H1 (cell line): ENCODE data around the gene SMC3. TPM values are rescaled to one million over a fixed set of nuclear protein-coding genes. Genes with fewer than 3 reads are reported as not detected.

Experiments used
- CBX8 ChIP-seq: fragments of 300-800, 300-1000 bp; sonication (generic); IDR thresholded peaks from 2 replicates; pipeline ENCODE4 v1.7.1; 2016; ENCODE audit warnings: low read depth, low read length, borderline replicate concordance
- CEBPB ChIP-seq: IDR thresholded peaks from 2 replicates; pipeline ENCODE4 v1.6.1; 2012; ENCODE audit warnings: low read depth, low read length
- EZH2 ChIP-seq: fragments of 200-600 bp; sonication (generic); IDR thresholded peaks from 2 replicates; pipeline ENCODE4 v1.7.1; 2012; ENCODE audit warnings: low read depth, mild to moderate bottlenecking, moderate library complexity, low read length, inconsistent platforms; ENCODE audit not compliant: severe bottlenecking
- JUN ChIP-seq: IDR thresholded peaks from 2 replicates; pipeline ENCODE4 v1.6.1; 2011; ENCODE audit warnings: low read depth, mild to moderate bottlenecking, improper control_type of control experiment, low read length
- JUND ChIP-seq: IDR thresholded peaks from 2 replicates; pipeline ENCODE4 v1.6.1; 2011; ENCODE audit warnings: mild to moderate bottlenecking, improper control_type of control experiment, low read length
- KDM5A ChIP-seq: fragments of 200-600 bp; IDR thresholded peaks from 2 replicates; pipeline ENCODE4 v1.7.1; 2012; ENCODE audit warnings: mild to moderate bottlenecking, low read length, inconsistent platforms, mixed read lengths
- NANOG ChIP-seq: IDR thresholded peaks from 2 replicates; pipeline ENCODE4 v1.6.1; 2011; ENCODE audit warnings: low read length, low read depth, mild to moderate bottlenecking, inconsistent platforms; ENCODE audit not compliant: insufficient read depth, poor library complexity, severe bottlenecking
- RAD21 ChIP-seq, 2 experiments: IDR thresholded peaks in 1 of 2; conservative IDR thresholded peaks in 1 of 2; 2 replicates each; pipeline ENCODE4 v1.6.1; 2011; ENCODE audit warnings: low read depth in 2 of 2, low read length in 2 of 2, improper control_type of control experiment in 1 of 2, inconsistent platforms in 1 of 2, mild to moderate bottlenecking in 1 of 2, moderate library complexity in 1 of 2
- RBBP5 ChIP-seq: IDR thresholded peaks from 2 replicates; pipeline ENCODE4 v1.7.1; 2012; ENCODE audit warnings: low read depth, mild to moderate bottlenecking, inconsistent platforms, low read length, moderate library complexity, borderline replicate concordance
- RFX5 ChIP-seq: IDR thresholded peaks from 2 replicates; pipeline ENCODE4 v1.6.1; 2011; ENCODE audit warnings: low read depth, low read length, improper control_type of control experiment, borderline replicate concordance
- SIN3A ChIP-seq, 2 experiments: IDR thresholded peaks in 1 of 2; conservative IDR thresholded peaks in 1 of 2; 2 replicates each; pipeline ENCODE4 v1.6.1; 2011 to 2012; ENCODE audit warnings: low read length in 2 of 2, improper control_type of control experiment in 1 of 2, low read depth in 1 of 2, mild to moderate bottlenecking in 1 of 2
- SIX5 ChIP-seq: IDR thresholded peaks from 2 replicates; pipeline ENCODE4 v1.6.1; 2011; ENCODE audit warnings: mild to moderate bottlenecking, low read depth, low read length
- TAF1 ChIP-seq: IDR thresholded peaks from 2 replicates; pipeline ENCODE4 v1.6.1; 2011; ENCODE audit warnings: mild to moderate bottlenecking, low read depth, low read length
- TBP ChIP-seq: IDR thresholded peaks from 2 replicates; pipeline ENCODE4 v1.6.1; 2011; ENCODE audit warnings: low read depth, low read length, improper control_type of control experiment
- ZNF274 ChIP-seq: IDR thresholded peaks from 2 replicates; pipeline ENCODE4 v1.7.0; 2012; ENCODE audit warnings: low read length, borderline replicate concordance; ENCODE audit errors: extremely low read depth
- polyA plus RNA-seq, 7 experiments: library from polyadenylated mRNA; depleted of rRNA in 3 of 7; stranded (reverse) in 5 of 7; unstranded in 2 of 7; fragments of >200 nt in 5 of 7; fragments of 200-250 nt in 2 of 7; gene quantifications; 1 replicate in 5 of 7; 2 replicates in 1 of 7; 4 replicates in 1 of 7; pipeline versions ENCODE4 v1.2.1 to v1.2.3, GENCODE V29; 2011 to 2013; ENCODE audit warnings: missing spikeins in 2 of 7, mixed read lengths in 2 of 7
- total RNA-seq: library from RNA; stranded (reverse); fragmentation: NEBNext Ultra II Directional; extraction: Animal tissue kit (Norgen Biotek cat#: 25700); gene quantifications from 2 replicates; pipeline ENCODE4 v1.2.1, GENCODE V29; 2021
- TF ChIP-seq, protein P1 (sequence below): IDR thresholded peaks from 2 replicates; pipeline ENCODE4 v1.6.1; 2012; ENCODE audit warnings: low read length, inconsistent platforms
- TF ChIP-seq, protein P2 (sequence below), 3 experiments: IDR thresholded peaks; 1 replicate in 2 of 3; 2 replicates in 1 of 3; pipeline versions ENCODE4 v1.5.1 to v1.6.1; 2011; ENCODE audit warnings: low read length in 3 of 3, mild to moderate bottlenecking in 3 of 3, inconsistent platforms in 2 of 3, low read depth in 1 of 3, moderate library complexity in 1 of 3; ENCODE audit not compliant: insufficient read depth in 1 of 3; ENCODE audit errors: control extremely low read depth in 1 of 3
- TF ChIP-seq, protein P3 (sequence below): IDR thresholded peaks from 2 replicates; pipeline ENCODE4 v1.6.1; 2012; ENCODE audit warnings: inconsistent platforms

SMC3 gene
- total and polyA plus RNA-seq, 2 of the 8 experiments (the other 6 are each of a cell fraction or from before 2014, with no cell fraction given) = 12.7 to 93.4 TPM

DNA sequence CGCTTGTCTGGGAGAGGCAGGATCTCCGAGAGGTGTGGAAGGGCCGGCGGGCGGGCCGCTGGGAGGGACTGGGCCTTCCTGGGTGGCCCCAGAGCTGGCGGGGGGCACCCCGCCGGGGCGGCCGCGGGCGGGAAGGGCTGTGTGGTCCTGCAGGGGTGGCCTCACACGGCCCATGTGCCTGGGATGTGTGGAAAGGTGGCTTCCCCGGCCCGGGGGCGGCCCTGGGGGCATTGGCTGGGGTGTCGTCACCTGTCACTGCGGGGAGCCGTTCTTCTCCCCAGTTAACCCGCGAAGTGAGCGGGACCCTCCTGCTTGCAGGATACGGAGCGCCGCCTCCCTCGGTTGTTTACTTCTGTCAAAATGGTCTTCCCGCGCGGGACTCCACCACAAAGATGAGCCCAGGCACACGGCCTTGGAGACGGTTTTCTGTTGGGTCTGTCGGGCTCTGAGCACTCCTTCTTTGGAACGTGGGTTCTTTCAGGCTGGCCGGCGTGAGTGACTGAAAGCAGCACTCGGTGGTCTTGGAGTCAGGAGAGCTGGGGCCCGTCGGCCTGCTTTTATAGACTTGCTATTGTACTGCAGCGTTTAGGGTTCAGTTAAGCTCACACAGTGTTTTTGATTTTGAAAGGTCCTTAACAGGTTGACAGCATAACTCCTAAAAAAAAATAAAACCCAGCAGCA lies 700 bp downstream of the SMC3 start (continued):
- TF ChIP-seq CBX8 (no peak), CEBPB (no peak), ZNF274 (no peak), TAF1 (peak; percentile 16; the same call in 1 of the 2 replicates), RFX5 (no peak), TBP (no peak), JUN (no peak), KDM5A (no peak), SIN3A (conservative IDR thresholded peaks at IDR 0.05 in 1 of 2, IDR thresholded peaks at IDR 0.05 in 1 of 2; ENCODE audit: low read depth in 1 of 2, low read length in 2 of 2) (peak; percentile 83 to 87; a peak in 3 of 4 replicates), JUND (0 out of 2 replicates have a peak, but pooled peaks have one; percentile 30), NANOG (no peak), SIX5 (no peak), EZH2 (no peak), RBBP5 (0 out of 2 replicates have a peak, but pooled peaks have one; percentile 13), RAD21 (IDR thresholded peaks at IDR 0.05 in 1 of 2, conservative IDR thresholded peaks at IDR 0.05 in 1 of 2; ENCODE audit: low read depth in 2 of 2, low read length in 2 of 2) (no peak)
- TF ChIP-seq, protein P1, sequence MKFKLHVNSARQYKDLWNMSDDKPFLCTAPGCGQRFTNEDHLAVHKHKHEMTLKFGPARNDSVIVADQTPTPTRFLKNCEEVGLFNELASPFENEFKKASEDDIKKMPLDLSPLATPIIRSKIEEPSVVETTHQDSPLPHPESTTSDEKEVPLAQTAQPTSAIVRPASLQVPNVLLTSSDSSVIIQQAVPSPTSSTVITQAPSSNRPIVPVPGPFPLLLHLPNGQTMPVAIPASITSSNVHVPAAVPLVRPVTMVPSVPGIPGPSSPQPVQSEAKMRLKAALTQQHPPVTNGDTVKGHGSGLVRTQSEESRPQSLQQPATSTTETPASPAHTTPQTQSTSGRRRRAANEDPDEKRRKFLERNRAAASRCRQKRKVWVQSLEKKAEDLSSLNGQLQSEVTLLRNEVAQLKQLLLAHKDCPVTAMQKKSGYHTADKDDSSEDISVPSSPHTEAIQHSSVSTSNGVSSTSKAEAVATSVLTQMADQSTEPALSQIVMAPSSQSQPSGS = no peak
- TF ChIP-seq, protein P2, sequence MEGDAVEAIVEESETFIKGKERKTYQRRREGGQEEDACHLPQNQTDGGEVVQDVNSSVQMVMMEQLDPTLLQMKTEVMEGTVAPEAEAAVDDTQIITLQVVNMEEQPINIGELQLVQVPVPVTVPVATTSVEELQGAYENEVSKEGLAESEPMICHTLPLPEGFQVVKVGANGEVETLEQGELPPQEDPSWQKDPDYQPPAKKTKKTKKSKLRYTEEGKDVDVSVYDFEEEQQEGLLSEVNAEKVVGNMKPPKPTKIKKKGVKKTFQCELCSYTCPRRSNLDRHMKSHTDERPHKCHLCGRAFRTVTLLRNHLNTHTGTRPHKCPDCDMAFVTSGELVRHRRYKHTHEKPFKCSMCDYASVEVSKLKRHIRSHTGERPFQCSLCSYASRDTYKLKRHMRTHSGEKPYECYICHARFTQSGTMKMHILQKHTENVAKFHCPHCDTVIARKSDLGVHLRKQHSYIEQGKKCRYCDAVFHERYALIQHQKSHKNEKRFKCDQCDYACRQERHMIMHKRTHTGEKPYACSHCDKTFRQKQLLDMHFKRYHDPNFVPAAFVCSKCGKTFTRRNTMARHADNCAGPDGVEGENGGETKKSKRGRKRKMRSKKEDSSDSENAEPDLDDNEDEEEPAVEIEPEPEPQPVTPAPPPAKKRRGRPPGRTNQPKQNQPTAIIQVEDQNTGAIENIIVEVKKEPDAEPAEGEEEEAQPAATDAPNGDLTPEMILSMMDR (IDR thresholded peaks at IDR 0.05; ENCODE audit: control extremely low read depth in 1 of 3, insufficient read depth in 1 of 3, low read depth in 1 of 3, low read length in 3 of 3) = no peak
- TF ChIP-seq, protein P3, sequence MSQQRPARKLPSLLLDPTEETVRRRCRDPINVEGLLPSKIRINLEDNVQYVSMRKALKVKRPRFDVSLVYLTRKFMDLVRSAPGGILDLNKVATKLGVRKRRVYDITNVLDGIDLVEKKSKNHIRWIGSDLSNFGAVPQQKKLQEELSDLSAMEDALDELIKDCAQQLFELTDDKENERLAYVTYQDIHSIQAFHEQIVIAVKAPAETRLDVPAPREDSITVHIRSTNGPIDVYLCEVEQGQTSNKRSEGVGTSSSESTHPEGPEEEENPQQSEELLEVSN = 0 out of 2 replicates have a peak, but pooled peaks have one; percentile 13
